SK-N-SH (cell line): ENCODE results near the gene UCP3. TPM values are rescaled to one million over a fixed set of nuclear protein-coding genes. Genes with fewer than 3 reads are reported as not detected.

Experiments used
- CTCF ChIA-PET: fragments of 300-600, 350-600 bp; formaldehyde crosslinking; extraction: SDS; loops from one replicate; lab custom pipeline; 2021; lab: Yijun Ruan, JAX
- POLR2A ChIA-PET: fragments of 350-600 bp; sonication (Branson Sonifier 250); formaldehyde crosslinking; extraction: SDS; loops from one replicate; lab custom pipeline; 2020; ENCODE audit warnings: antibody characterized with exemption, inconsistent platforms; lab: Yijun Ruan, JAX
- DNase-seq: peaks from one replicate; pipeline ENCODE4 v3.0.0; 2012
- H2AFZ ChIP-seq: fragments of 200-600 bp; sonication (generic); 2 replicates; pipeline ENCODE4 v1.8.1; 2016; ENCODE audit warnings: antibody characterized with exemption, mild to moderate bottlenecking, low read depth
- H3F3A ChIP-seq: fragments of 200-600 bp; sonication (generic); replicated peaks from 2 replicates; pipeline ENCODE3; 2016; ENCODE audit warnings: antibody characterized with exemption, mild to moderate bottlenecking; ENCODE audit not compliant: insufficient read depth
- H3K27ac ChIP-seq, 2 experiments: fragments of 200-500 bp in 1 of 2; fragments of 200-600 bp in 1 of 2; sonication (Bioruptor generic) in 1 of 2; sonication (generic), shearing (Covaris generic) in 1 of 2; 2 replicates each; pipeline versions ENCODE4 v1.5.1 to v1.6.1; 2014 to 2016; ENCODE audit warnings: low read depth in 2 of 2, inconsistent platforms in 1 of 2, low read length in 1 of 2, mild to moderate bottlenecking in 1 of 2, mixed read lengths in 1 of 2
- H3K27me3 ChIP-seq: fragments of 200-600 bp; sonication (generic), shearing (Covaris generic); 2 replicates; pipeline ENCODE4 v1.6.1; 2016; ENCODE audit warnings: mixed run types; ENCODE audit not compliant: insufficient read depth
- H3K36me3 ChIP-seq, 2 experiments: fragments of 200-500 bp in 1 of 2; fragments of 200-600 bp in 1 of 2; sonication (Bioruptor generic) in 1 of 2; sonication (generic) in 1 of 2; replicated peaks in 1 of 2; 2 replicates each; pipeline versions ENCODE3 to v1.5.1; 2014 to 2016; ENCODE audit warnings: low read length in 1 of 2, mild to moderate bottlenecking in 1 of 2; ENCODE audit not compliant: insufficient read depth in 2 of 2, control insufficient read depth in 1 of 2
- H3K4me1 ChIP-seq, 2 experiments: fragments of 200-500 bp in 1 of 2; fragments of 200-600 bp in 1 of 2; sonication (Bioruptor generic) in 1 of 2; sonication (generic), shearing (Covaris generic) in 1 of 2; 2 replicates each; pipeline versions ENCODE4 v1.5.1 to v1.6.1; 2014 to 2016; ENCODE audit warnings: low read depth in 1 of 2, low read length in 1 of 2, mixed run types in 1 of 2; ENCODE audit not compliant: insufficient read depth in 2 of 2, control insufficient read depth in 1 of 2
- H3K4me2 ChIP-seq: fragments of 200-600 bp; sonication (generic), shearing (Covaris generic); 2 replicates; pipeline ENCODE4 v1.6.1; 2017; ENCODE audit warnings: mixed run types
- H3K4me3 ChIP-seq, 2 experiments: fragments of 200-500 bp in 1 of 2; fragments of 200-600 bp in 1 of 2; sonication (Bioruptor generic) in 1 of 2; sonication (generic), shearing (Covaris generic) in 1 of 2; 2 replicates each; pipeline versions ENCODE4 v1.5.1 to v1.8.1; 2014 to 2016; ENCODE audit warnings: low read depth in 2 of 2, inconsistent platforms in 1 of 2, low read length in 1 of 2, mild to moderate bottlenecking in 1 of 2, mixed read lengths in 1 of 2, moderate library complexity in 1 of 2
- H3K79me2 ChIP-seq: fragments of 200-600 bp; sonication (generic); 2 replicates; pipeline ENCODE4 v1.8.1; 2017; ENCODE audit warnings: mild to moderate bottlenecking; ENCODE audit not compliant: insufficient read depth
- H3K9ac ChIP-seq: fragments of 200-600 bp; sonication (generic); 2 replicates; pipeline ENCODE4 v1.6.1; 2017; ENCODE audit warnings: mixed run types
- H3K9me2 ChIP-seq: fragments of 200-600 bp; sonication (generic); 2 replicates; pipeline ENCODE4 v1.6.1; 2017; ENCODE audit warnings: mixed run types
- H3K9me3 ChIP-seq: fragments of 200-600 bp; sonication (generic); 2 replicates; pipeline ENCODE4 v1.6.1; 2017; ENCODE audit warnings: mixed run types, mild to moderate bottlenecking, moderate library complexity
- H4K20me1 ChIP-seq: fragments of 200-600 bp; sonication (generic); 2 replicates; pipeline ENCODE4 v1.6.1; 2017; ENCODE audit warnings: mild to moderate bottlenecking, mixed run types; ENCODE audit not compliant: insufficient read depth
- CHD2 ChIP-seq: fragments of 150-350 bp; IDR thresholded peaks from 2 replicates; pipeline ENCODE4 v1.6.1; 2018; ENCODE audit warnings: low read length; ENCODE audit not compliant: partially characterized antibody
- ELF1 ChIP-seq: IDR thresholded peaks from 2 replicates; pipeline ENCODE4 v1.4.0; 2012
- EP300 ChIP-seq, 2 experiments: IDR thresholded peaks; 2 replicates each; pipeline versions ENCODE4 v1.4.0 to v1.6.1; 2012; ENCODE audit warnings: borderline replicate concordance in 1 of 2, low read depth in 1 of 2, low read length in 1 of 2
- EZH2phosphoT487 ChIP-seq: fragments of 200-600 bp; sonication (generic); IDR thresholded peaks from 2 replicates; pipeline ENCODE4 v1.6.1; 2017; ENCODE audit warnings: low read depth, mixed run types, mild to moderate bottlenecking, antibody characterized with exemption, moderate library complexity, borderline replicate concordance
- FOSL2 ChIP-seq: IDR thresholded peaks from 2 replicates; pipeline ENCODE4 v1.4.0; 2012; ENCODE audit warnings: low read depth, mild to moderate bottlenecking, moderate library complexity, borderline replicate concordance
- MEF2A ChIP-seq: IDR thresholded peaks from 2 replicates; pipeline ENCODE4 v1.4.0; 2012; ENCODE audit warnings: low read depth, borderline replicate concordance
- NFIC ChIP-seq: IDR thresholded peaks from 2 replicates; pipeline ENCODE4 v1.4.0; 2012; ENCODE audit warnings: borderline replicate concordance
- RAD21 ChIP-seq: IDR thresholded peaks from 2 replicates; pipeline ENCODE4 v1.6.1; 2012; ENCODE audit warnings: mild to moderate bottlenecking, low read length
- RCOR1 ChIP-seq: fragments of 150-350 bp; IDR thresholded peaks from 2 replicates; pipeline ENCODE4 v1.6.1; 2017; ENCODE audit warnings: antibody characterized with exemption, low read length
- SMC3 ChIP-seq: IDR thresholded peaks from 2 replicates; pipeline ENCODE4 v1.6.1; 2012; ENCODE audit warnings: low read depth, low read length, improper control_type of control experiment
- TAF1 ChIP-seq: IDR thresholded peaks from 2 replicates; pipeline ENCODE4 v1.6.1; 2012; ENCODE audit warnings: low read depth, mild to moderate bottlenecking, low read length, moderate library complexity, borderline replicate concordance
- polyA plus RNA-seq, 3 experiments: library from polyadenylated mRNA; depleted of rRNA; stranded (reverse); fragments of >200 nt; gene quantifications; 2 replicates each; pipeline ENCODE4 v1.2.3, GENCODE V29; 2012
- TF ChIP-seq, protein P1 (sequence below): IDR thresholded peaks from 2 replicates; pipeline ENCODE4 v1.6.1; 2012; ENCODE audit warnings: mild to moderate bottlenecking, low read depth, low read length, moderate library complexity
- TF ChIP-seq, protein P2 (sequence below): fragments of 150-350 bp; IDR thresholded peaks from 2 replicates; pipeline ENCODE4 v1.6.1; 2017; ENCODE audit warnings: antibody characterized with exemption, low read length, low read depth, borderline replicate concordance
- TF ChIP-seq, protein P3 (sequence below): IDR thresholded peaks from 2 replicates; pipeline ENCODE4 v1.4.0; 2012; ENCODE audit warnings: low read depth
- TF ChIP-seq, protein P4 (sequence below): fragments of 200-600 bp; sonication (generic); IDR thresholded peaks from 2 replicates; pipeline ENCODE4 v1.6.1; 2017; ENCODE audit warnings: antibody characterized with exemption, mild to moderate bottlenecking, moderate library complexity

UCP3 gene
- polyA plus RNA-seq, 1 of the 3 experiments (the other 2 are of a cell fraction): 1.2 TPM

DNA sequence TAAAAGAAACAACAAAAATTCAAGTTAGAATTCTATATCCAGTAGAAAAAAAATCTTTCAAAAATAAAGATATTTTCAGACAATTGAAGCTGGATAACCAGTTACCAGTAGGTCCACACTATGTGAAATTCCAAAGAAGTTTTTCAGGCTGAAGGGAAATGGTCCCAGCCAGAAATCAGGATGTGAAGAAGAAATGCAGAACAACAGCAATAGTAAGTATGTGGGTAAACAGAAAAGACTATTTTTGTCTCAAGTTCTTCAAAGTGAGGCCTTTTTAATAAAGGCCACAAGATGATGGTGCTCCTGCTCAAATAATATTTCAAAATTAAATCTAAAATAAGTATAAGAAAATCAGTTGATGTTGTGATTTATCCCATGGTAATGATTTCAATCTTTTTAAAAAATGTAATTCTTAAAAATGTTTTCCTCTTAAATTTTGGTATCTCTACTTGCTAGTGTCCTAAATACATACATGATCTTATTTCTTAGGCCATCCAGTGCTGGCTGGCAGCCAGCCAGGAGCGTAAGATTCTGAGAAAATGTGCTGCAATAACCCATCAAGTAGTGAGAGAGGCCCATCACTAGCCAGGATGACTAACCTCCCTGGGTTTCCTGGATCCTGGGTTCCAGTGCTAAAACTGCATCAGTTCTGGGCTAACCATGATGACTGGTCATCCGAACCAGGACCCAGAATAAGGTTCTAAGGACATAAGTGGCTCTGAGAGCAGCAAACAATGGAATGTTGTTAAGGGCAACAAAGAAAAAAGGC lies 15.6 kb upstream of the UCP3 start (continued):
- no peak for TF ChIP-seq EP300 (IDR thresholded peaks at IDR 0.05; ENCODE audit: borderline replicate concordance in 1 of 2, low read depth in 1 of 2, low read length in 1 of 2)
- TF ChIP-seq, protein P1, sequence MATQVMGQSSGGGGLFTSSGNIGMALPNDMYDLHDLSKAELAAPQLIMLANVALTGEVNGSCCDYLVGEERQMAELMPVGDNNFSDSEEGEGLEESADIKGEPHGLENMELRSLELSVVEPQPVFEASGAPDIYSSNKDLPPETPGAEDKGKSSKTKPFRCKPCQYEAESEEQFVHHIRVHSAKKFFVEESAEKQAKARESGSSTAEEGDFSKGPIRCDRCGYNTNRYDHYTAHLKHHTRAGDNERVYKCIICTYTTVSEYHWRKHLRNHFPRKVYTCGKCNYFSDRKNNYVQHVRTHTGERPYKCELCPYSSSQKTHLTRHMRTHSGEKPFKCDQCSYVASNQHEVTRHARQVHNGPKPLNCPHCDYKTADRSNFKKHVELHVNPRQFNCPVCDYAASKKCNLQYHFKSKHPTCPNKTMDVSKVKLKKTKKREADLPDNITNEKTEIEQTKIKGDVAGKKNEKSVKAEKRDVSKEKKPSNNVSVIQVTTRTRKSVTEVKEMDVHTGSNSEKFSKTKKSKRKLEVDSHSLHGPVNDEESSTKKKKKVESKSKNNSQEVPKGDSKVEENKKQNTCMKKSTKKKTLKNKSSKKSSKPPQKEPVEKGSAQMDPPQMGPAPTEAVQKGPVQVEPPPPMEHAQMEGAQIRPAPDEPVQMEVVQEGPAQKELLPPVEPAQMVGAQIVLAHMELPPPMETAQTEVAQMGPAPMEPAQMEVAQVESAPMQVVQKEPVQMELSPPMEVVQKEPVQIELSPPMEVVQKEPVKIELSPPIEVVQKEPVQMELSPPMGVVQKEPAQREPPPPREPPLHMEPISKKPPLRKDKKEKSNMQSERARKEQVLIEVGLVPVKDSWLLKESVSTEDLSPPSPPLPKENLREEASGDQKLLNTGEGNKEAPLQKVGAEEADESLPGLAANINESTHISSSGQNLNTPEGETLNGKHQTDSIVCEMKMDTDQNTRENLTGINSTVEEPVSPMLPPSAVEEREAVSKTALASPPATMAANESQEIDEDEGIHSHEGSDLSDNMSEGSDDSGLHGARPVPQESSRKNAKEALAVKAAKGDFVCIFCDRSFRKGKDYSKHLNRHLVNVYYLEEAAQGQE: no peak
- no peak for TF ChIP-seq MEF2A
- TF ChIP-seq FOSL2: peak; percentile 10; the same call in 1 of the 2 replicates
- TF ChIP-seq ELF1: no peak
- no peak for TF ChIP-seq RCOR1
- no peak for TF ChIP-seq EZH2phosphoT487
- no peak for TF ChIP-seq TAF1

DNA sequence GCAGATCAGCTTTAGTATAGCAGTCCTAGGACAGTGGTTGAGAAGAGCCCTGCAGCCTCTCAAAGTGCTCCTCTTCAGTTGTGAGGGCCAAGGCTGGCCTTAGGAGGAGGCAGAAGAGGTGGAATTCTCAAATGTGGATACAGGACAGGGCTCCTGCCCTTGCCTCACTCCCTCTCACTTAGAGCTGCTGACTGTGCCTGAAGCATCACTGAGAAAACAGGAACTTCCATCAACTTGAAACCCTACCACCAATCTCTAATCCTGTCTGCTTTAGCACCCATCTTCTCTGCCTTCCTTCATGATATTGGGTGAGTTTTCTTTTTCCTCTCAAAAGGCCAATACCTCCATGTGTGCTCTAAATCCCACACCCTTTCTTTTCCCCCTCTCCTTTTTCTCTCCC lies 14.4 kb upstream of the UCP3 start:
- Histone ChIP-seq H3K9ac (no peak overlapping the region), H3F3A (peaks cover 20% of the 10 kb centered on the region), H3K4me2 (no peak overlapping the region), H3K9me3 (no peaks in the 10 kb centered on the region), H3K36me3 (peaks cover 0 to 18% of the 10 kb centered on the region in 2 experiments), H3K9me2 (no peaks in the 10 kb centered on the region), H2AFZ (no peak overlapping the region), H3K4me1 (peaks cover 0 to 20% of the 10 kb centered on the region in 2 experiments; a peak in 1 of 4 replicates), H3K79me2 (no peaks in the 10 kb centered on the region; the same call in 1 of the 2 replicates), H3K4me3 (no peak overlapping the region), H3K27ac (no peak overlapping the region), H3K27me3 (no peaks in the 10 kb centered on the region), H4K20me1 (no peaks in the 10 kb centered on the region)
- ChIA-PET POLR2A (no interaction called here), CTCF (no interaction called here)
- no peak for DNase-seq
- TF ChIP-seq, protein P2, sequence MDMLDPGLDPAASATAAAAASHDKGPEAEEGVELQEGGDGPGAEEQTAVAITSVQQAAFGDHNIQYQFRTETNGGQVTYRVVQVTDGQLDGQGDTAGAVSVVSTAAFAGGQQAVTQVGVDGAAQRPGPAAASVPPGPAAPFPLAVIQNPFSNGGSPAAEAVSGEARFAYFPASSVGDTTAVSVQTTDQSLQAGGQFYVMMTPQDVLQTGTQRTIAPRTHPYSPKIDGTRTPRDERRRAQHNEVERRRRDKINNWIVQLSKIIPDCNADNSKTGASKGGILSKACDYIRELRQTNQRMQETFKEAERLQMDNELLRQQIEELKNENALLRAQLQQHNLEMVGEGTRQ: no peak
- TF ChIP-seq RAD21: no peak
- TF ChIP-seq, protein P3, sequence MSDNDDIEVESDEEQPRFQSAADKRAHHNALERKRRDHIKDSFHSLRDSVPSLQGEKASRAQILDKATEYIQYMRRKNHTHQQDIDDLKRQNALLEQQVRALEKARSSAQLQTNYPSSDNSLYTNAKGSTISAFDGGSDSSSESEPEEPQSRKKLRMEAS: no peak
- no peak for TF ChIP-seq NFIC
- TF ChIP-seq, protein P4, sequence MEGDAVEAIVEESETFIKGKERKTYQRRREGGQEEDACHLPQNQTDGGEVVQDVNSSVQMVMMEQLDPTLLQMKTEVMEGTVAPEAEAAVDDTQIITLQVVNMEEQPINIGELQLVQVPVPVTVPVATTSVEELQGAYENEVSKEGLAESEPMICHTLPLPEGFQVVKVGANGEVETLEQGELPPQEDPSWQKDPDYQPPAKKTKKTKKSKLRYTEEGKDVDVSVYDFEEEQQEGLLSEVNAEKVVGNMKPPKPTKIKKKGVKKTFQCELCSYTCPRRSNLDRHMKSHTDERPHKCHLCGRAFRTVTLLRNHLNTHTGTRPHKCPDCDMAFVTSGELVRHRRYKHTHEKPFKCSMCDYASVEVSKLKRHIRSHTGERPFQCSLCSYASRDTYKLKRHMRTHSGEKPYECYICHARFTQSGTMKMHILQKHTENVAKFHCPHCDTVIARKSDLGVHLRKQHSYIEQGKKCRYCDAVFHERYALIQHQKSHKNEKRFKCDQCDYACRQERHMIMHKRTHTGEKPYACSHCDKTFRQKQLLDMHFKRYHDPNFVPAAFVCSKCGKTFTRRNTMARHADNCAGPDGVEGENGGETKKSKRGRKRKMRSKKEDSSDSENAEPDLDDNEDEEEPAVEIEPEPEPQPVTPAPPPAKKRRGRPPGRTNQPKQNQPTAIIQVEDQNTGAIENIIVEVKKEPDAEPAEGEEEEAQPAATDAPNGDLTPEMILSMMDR: no peak
- no peak for TF ChIP-seq EZH2phosphoT487
- TF ChIP-seq EP300 (IDR thresholded peaks at IDR 0.05; ENCODE audit: borderline replicate concordance in 1 of 2, low read depth in 1 of 2, low read length in 1 of 2): no peak
- no peak for TF ChIP-seq CHD2
- TF ChIP-seq SMC3: no peak
